HG03159 (cell line): ENCODE measurements around the gene TMUB2.
"Not testable (repeated sequence)": the region's sequence is repeated elsewhere in the genome, so short reads cannot be mapped to it uniquely, and the experiment has no call there.

Experiments used
- ATAC-seq: cut with Tn5 transposase; IDR thresholded peaks from one replicate; pipeline ENCODE4 v1.9.1; 2021; ENCODE audit warnings: mild to moderate bottlenecking, moderate library complexity; ENCODE audit not compliant: unreplicated experiment

TMUB2 gene

GRCh38 chr17:44218344-44219107 lies 31.8 kb downstream of the TMUB2 start:
- ATAC-seq, result peak; percentile 30

- ATAC-seq, result peak; percentile 42
Observed at GRCh38 chr17:44219108-44219615, 32.4 kb downstream of the TMUB2 start.

DNA sequence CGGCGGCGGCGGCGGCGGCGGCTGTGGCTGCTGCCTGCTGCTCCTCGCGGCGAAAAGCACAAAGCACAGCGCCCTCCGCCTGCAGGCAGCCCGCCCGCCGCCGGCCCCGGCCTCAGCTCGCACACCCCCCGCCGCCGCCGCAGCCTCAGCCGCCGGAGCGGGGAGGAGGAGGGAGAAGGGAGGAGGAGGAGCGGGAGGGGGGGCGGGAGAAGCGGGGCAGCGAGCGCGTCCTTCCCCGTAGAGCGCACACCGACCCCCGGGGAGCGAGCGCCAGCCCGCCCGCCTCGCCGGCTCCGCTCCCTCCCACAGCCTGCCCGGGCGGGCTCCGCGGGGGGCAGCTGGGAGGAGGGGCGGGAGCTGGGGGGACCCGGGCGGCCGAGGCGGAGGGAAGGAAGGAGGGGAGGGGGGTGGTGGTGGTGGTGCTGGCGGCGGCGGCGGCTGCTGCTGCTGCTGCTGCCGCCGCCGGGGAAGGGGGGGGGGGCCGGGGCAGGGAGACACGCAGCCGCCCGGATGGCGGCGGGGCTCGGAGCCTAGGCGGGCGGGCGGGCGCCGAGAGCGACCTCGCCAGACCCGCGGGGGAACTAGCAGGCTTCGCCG lies 32.9 kb downstream of the TMUB2 start, which contains the start of gene UBTF:
UBTF (minus strand) TSS at position 60 of the 597 bp plus-strand sequence. CDS start 1,446 bp downstream, outside the sequence.
- ATAC-seq, result peak; percentile 5

GRCh38 chr17:44220213-44221083 lies 33.7 kb downstream of the TMUB2 start:
- no peak for ATAC-seq

- ATAC-seq, result no peak
Observed at GRCh38 chr17:44221084-44221861, 34.5 kb downstream of the TMUB2 start.

- ATAC-seq, result no peak
Observed at GRCh38 chr17:44221862-44222111, 35.0 kb downstream of the TMUB2 start.

GRCh38 chr17:44222112-44222869 lies 35.5 kb downstream of the TMUB2 start:
- no peak for ATAC-seq

- ATAC-seq, result no peak
Observed at GRCh38 chr17:44223541-44224071, 36.8 kb downstream of the TMUB2 start.

DNA sequence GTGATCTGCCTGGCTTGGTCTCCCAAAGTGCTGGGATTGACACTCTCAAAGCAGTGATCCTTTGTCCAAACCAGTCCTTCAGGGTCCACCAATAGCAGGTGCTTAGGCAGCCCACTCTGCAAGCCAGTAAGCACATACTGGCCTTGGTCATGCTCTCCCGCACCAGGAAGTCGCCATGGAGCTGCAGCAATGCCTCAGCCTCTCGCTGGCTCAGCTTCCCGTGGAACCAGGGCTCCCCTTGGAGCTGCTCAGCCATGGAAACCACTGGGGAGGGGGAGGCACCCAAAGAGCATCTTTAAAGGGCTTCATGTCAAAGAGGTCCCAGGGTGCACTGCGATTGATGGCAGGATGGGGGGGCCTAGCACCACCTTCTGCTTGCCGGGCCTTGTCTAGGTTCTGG lies 42.3 kb downstream of the TMUB2 start:
- no peak for ATAC-seq

DNA sequence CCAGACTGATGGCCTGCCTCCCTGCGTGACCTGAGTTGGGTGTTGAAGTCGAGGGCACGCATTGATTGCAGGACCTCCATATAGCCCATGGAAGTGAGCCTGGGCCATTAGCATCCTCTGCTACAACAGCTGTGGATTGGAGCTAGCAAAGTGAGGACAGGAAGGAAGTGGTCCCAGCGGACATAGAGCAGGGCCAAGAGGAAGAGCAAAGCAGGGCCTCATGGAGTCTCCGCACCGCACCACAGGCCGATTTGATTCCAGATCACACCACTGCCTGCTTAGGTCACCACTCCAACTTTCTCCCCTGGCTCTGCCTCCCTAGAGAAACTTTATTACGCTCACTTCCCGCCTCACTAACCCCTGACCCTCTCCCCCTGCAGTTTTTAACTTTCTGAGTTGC lies 43.4 kb downstream of the TMUB2 start:
- no peak for ATAC-seq

DNA sequence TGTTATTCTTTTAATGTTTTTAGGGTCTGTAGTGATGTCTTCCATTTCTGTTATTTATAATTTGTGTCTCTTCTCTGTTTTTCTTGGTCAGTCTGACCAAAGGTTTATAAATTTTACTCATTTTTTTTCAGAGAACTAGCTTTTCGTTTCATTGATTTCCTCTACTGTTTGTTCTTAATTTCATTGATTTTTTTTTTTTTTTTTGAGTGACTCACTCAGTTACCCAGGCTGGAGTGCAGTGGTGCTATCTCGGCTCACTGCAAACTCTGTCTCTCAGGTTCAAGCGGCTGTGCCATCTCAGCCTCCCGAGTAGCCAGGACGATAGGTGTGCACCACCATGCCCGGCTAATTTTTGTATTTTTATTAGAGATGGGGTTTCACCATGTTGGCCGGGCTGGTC lies 45.3 kb downstream of the TMUB2 start:
- no peak for ATAC-seq

DNA sequence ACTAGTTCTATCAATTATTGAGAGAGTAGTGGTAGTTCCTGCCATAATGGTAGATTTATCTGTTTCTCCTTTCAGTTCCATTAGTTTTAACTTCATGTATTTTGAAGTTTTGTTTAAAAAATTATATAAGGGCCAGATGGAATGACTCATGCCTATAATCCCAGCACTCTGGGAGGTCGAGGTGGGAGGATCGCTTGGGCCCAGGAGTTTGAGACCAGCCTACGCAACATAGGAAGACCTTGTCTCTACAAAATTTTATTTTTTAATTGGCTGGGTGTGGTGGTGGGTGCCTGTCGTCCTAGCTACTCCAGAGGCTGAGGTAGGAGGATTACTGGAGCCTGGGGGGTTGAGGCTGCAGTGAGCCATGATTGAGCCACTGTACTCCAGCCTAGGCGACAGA lies 46.8 kb downstream of the TMUB2 start:
- ATAC-seq, result no peak

DNA sequence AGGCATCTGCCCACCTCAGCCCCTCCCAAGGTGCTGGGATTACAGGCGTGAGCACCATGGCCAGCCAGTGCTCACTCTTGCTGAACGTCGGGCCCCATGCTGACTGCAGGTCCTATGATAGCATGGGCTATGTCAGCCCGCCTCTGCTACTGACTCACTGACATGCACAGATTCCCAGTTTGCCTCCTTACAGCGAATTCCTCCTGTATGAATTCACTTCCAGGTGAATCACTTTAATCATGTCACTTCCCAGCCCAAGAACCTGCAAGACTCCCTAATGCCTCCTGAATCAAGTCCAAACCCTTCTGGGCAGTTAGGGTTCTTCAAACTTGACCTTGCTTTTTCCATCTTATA lies 48.8 kb downstream of the TMUB2 start:
- ATAC-seq, result no peak

GRCh38 chr17:44236444-44236991 lies 49.7 kb downstream of the TMUB2 start:
- no peak for ATAC-seq

- not testable (repeated sequence) for ATAC-seq
Observed at GRCh38 chr17:44237886-44238285, 51.1 kb downstream of the TMUB2 start.

- no peak for ATAC-seq
Observed at GRCh38 chr17:44241106-44241624, 54.4 kb downstream of the TMUB2 start.
